Epithelial cell of esophagus (primary cell): ENCODE results near the gene GRAP2.
"Not testable (repeated sequence)": the region's sequence is repeated elsewhere in the genome, so short reads cannot be mapped to it uniquely, and the experiment has no call there.

ENCODE experiments used
- DNase-seq: peaks from one replicate; pipeline ENCODE4 v3.0.0; 2010; ENCODE audit warnings: low read depth
- H3K4me3 ChIP-seq: 2 replicates; pipeline ENCODE4 v1.5.1; 2011; ENCODE audit warnings: mild to moderate bottlenecking, low read length, control low read depth
- CTCF ChIP-seq: IDR thresholded peaks from 2 replicates; pipeline ENCODE4 v1.5.1; 2011; ENCODE audit warnings: low read depth, mild to moderate bottlenecking, low read length, control low read depth, inconsistent platforms; ENCODE audit not compliant: insufficient read depth; ENCODE audit errors: missing control alignments

GRAP2 gene

DNA sequence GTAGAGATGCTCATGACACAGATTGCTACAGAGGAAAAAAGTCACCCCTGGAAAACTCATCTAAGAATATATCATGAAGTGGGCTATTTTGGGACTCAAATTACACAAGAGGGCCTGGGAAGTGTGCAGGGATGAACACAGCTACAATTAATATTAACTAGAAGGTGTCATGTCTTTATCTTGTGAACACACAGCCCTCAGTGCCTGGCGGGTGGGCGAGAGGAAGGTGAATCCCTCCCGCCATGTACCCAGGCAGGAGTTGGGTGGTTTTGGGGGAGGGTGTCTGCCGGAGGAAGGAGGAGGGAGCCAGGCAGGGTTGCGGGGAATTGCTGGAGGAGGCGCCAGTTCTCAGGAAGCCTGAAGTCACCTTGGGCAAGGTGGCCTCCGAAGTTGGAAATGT is 88.7 kb downstream of the GRAP2 start:
- no peak overlapping the region for H3K4me3 ChIP-seq
- no peak for TF ChIP-seq CTCF
- no peak for DNase-seq

- no peak for TF ChIP-seq CTCF
- DNase-seq: no peak
- H3K4me3 ChIP-seq: no peak overlapping the region
These were observed 89.8 kb downstream of the GRAP2 start for GRCh38 chr22:39990686-39991085.

DNA sequence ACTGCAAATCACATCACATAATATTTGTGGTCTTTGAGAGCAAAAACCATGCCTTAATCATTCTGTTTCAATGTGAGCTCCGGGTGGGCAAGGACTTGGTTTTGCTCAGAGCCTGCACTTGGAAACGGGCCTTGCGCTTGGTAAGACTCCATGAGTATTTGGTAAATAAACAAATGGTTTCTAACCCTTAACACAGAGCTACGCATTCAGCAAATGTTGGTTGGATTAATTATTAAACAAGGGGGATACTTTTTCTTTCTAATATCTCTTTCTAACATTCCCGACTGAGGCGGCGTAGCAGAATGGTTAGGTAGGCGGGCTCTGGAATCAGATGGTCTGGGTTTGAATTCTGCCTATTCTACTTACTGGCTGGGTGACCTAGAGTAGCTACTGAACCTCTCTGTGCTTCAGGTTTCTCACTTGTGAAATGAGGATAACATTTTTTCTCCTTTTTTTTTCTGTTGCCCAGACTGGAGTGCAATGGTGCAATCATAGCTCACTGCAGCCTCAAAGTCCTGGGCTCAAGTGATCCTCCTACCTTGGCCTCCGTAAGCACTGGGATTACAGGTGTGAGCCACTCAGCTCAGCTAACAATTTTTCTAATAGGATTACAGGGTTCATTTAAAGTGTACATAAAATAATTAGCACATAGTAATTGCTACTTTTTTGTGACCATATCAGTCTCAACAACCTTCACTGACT is 90.4 kb downstream of the GRAP2 start:
- no peak for DNase-seq
- no peak for TF ChIP-seq CTCF
- H3K4me3 ChIP-seq: no peak overlapping the region

DNA sequence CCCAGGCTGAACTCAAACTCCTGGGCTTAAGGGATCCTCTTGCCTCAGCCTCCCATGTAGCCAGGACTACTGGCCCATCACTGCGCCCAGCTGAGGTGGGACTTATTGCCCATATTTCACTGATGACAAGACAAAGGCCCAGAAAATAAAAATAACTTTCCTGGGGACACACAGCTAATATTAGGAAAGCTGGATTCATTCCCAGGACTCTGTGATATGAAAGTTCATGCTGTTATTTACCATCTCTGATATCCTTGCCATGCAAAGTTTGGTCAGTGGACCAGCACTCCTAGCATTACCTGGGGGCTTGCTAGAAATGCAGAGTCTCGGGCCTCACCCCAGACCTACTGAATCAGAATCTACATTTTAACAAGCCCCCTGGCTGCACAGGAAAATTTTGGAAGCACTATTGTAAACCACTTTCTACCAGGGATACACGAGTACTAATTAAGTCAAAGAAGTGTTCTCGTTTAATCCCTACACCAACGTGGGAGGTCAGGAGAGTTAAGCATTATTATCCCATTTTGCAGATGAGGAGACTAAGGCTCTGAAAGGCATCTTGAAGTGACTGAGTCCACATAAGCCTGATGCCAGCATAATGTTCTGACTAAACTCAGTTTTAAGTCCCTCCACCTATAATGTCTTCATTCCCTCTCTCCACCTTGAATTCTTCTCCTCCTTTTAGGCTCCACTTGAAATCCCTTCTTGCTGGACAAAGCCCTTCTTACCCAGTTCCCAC is 91.4 kb downstream of the GRAP2 start:
- TF ChIP-seq CTCF: no peak
- DNase-seq: no peak
- no peak overlapping the region for H3K4me3 ChIP-seq

DNA sequence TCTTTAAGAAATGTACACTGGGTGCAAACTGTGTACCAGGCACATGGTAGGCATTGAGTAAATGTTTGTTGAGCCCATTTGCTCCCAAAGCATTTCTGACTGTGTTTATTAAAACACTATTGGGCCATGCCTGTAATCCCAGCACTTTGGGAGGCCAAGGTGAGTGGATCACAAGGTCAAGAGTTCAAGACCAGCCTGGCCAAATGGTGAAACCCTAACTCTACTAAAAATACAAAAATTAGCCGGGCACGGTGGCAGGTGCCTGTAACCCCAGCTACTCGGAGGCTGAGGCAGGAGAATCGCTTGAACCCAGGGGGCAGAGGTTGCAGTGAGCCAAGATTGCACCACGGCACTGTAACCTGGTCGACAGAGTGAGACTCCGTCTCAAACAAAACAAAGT is 92.0 kb downstream of the GRAP2 start:
- DNase-seq, H3K4me3 ChIP-seq: not testable (repeated sequence)

GRCh38 chr22:39994041-39994565 is 93.2 kb downstream of the GRAP2 start:
- DNase-seq: peak; percentile 62
- no peak for TF ChIP-seq CTCF
- H3K4me3 ChIP-seq: peak overlapping the region; percentile 27

DNA sequence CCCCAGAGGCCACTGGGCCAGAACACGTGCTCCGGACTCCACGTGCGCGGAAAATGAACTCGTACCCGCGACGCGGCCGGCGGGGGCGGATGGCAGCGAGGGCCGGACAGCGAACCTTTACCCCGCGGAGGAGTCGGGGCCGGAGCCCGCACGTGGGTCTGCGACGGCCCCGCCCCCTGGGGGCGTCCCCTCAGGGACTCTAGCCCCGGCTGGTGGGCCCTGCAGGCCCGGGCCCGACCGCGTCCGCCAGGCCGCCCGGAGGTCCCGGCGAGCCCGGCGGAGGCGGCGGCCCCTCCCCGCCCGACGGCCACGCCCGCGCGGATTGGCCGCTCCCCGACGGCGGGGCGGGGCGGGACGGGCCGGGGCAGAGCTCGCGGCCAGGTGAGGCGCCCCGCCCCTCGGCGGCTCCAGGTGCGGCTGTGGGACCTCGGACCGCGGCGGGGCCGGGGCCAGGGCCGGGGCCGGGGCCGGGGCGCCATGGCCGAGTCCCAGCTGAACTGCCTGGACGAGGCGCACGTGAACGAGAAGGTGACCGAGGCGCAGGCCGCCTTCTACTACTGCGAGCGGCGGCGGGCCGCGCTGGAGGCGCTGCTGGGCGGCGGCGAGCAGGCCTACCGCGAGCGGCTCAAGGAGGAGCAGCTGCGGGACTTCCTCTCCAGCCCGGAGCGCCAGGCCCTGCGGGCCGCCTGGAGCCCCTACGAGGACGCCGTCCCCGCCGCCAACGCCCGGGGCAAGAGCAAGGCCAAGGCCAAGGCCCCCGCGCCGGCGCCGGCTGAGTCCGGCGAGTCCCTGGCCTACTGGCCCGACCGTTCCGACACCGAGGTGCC is 93.9 kb downstream of the GRAP2 start, which contains the start of gene FAM83F:
Gene FAM83F, plus strand, starts transcription at position 389 of the 827 bp plus-strand sequence. Its CDS starts 89 bp downstream, at position 478.
- peak within 1 kb of the TSS; percentile 83 for H3K4me3 ChIP-seq
- TF ChIP-seq CTCF: no peak
- DNase-seq: peak; percentile 78
